GM19240 (cell line): ENCODE data around the gene TLE5.
"Not testable (repeated sequence)": the region's sequence is repeated elsewhere in the genome, so short reads cannot be mapped to it uniquely, and the experiment has no call there.

Experiments
- DNase-seq: peaks from one replicate; pipeline ENCODE4 v3.0.0; 2011; ENCODE audit warnings: low spot score; ENCODE audit not compliant: insufficient read length

TLE5 gene

GRCh38 chr19:3045885-3046697 lies 16.2 kb downstream of the TLE5 start:
- no peak for DNase-seq

DNA sequence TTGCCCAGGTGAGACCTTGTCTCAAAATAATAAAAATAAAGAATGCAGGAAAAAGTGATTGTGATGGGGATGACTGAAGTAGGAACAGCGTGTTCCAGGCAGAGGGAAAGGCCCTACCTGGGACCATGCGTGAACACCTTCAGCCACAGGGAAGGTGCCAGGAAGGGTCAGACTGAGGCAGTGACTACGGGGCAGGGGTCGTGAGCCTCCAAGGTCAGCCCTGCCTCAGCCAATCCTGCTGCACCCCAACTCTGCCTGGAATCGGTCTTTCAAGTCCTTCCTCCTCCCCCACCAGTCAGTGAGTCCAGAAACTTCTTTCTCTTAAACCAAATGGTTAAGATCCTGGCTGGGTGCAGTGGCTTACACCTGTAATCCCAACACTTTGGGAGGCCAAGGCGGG lies 17.1 kb downstream of the TLE5 start:
- DNase-seq = no peak

- DNase-seq = no peak
Observed at GRCh38 chr19:3042621-3043267, 19.6 kb downstream of the TLE5 start.

GRCh38 chr19:3041761-3042620 lies 20.3 kb downstream of the TLE5 start:
- DNase-seq = no peak

DNA sequence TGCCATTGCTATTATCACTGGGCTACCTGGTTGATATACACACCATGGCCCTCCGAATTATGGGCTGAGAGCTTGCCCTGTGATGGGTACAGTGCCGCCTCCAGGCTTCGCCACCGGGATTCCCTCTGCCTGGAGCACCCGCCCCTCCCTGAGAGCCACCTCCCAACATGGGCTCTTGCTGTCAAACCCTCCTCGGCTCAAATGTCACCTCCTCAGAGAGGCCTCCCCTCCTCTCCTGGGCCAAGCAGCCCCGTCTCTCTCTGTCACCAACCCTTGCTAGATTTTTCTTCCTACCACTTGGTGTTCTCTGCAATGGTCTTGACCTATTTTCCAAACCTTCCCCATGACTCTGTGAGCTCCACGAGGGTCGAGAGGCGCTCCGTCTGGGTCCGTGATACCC lies 21.0 kb downstream of the TLE5 start:
- DNase-seq = no peak

DNA sequence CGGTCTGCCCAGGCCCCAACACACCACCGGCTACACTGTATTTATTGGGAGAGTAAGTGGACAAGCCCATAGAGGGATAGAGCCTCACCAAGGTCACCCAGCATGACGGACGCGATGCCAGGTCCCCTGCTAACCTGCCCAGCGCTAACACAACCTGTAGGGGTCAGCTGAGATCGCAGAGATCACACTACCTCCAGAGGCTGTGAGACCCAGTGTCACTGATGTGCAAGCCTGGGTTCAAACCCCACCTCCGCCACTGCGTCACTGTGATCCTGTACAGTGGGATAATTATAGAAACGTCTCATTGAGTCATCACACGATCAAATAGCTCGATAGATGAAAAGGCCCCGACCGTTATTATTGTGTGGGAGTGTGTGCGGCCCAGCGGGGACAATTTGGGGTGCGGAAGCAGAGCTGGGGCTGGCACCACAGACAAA lies 22.6 kb downstream of the TLE5 start:
- no peak for DNase-seq

DNA sequence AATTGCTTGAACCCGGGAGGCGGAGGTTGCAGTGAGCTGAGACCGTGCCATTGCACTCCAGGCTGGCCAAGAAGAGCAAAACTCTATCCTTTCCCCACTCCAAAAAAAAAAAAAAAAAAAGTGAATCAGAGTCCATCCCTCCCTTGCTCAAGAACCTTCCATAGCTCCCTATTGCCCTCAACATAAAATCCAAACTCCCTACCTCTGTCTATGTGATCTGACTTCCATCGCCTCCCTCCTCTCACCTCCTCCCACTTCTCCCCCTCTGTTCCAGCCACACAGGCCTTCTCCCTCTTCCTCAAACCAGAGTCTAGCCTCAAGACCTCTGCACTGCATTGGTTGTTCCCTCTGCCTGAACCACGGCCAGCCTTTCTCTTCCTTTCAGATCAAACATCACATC lies 23.2 kb downstream of the TLE5 start:
- no peak for DNase-seq

GRCh38 chr19:3038214-3038613 lies 24.1 kb downstream of the TLE5 start:
- no peak for DNase-seq

DNA sequence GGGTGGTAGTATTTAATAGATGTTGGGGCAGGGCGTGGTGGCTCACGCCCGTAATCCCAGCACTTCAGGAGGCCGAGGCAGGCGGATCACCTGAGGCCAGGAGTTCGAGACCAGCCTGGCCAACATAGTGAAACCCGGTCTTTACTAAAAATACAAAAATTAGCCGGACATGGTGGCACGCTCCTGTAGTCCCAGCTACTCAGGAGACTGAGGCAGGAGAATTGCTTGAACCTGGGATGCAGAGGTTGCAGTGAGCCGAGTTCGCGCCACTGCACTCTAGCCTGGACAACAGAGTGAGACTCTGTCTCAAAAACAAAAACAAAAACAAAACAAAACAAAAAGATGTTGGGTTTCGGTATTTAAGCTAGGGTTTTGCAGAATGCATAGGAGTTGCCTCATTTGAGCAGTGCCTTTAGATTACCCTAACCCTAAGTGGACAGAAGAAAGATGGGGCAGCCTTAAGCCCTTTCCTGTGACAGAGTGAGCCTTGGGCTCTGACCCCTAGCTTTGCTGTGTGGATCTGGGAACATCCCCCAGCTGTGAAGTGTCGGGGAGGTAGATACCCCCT lies 25.2 kb downstream of the TLE5 start:
- DNase-seq = not testable (repeated sequence)

- DNase-seq = peak; percentile 75
Observed at GRCh38 chr19:3036119-3036976, 25.9 kb downstream of the TLE5 start.

DNA sequence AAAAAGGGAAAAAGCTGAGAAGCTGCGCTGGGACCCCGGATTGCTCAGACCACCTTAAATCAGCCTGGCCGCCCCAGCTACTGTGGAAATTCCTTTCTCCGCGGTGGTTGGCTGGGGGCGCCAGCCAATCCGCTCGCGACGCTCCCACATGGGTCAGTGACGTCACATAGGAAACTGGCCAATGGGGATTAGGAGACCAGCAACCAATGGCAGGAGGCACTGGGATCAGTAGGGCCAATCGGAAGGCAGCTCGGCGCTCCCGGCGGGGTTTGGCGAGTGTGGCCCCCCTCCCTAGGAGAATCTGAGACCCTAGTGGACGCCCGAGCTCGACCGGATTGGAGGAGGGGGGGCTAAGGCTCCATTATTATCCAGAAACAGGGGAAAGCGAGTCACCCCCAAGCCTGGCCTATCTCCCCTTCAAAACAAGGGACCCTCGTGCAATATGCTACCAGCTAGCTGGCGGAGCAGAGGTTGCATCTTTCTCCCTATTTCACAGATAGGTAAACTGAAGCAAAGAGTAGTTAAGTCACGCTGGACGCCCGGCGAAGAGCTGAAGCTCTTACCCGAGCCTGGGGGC lies 26.7 kb downstream of the TLE5 start:
- DNase-seq = peak; percentile 100

- no peak for DNase-seq
Observed at GRCh38 chr19:3034656-3035541, 27.4 kb downstream of the TLE5 start.

DNA sequence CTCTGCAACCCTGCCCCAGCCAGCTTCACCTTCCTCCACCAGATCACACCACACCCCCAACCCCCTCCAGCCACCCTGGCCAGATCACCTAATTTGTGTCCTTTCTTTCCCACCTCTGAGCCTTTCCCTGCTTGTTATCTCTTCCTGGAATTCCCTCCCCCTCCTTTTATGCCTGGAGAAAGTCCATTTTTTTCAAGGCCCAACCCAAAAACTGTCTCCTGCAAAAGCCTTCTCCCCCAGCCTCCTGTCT lies 28.0 kb downstream of the TLE5 start:
- DNase-seq = no peak

DNA sequence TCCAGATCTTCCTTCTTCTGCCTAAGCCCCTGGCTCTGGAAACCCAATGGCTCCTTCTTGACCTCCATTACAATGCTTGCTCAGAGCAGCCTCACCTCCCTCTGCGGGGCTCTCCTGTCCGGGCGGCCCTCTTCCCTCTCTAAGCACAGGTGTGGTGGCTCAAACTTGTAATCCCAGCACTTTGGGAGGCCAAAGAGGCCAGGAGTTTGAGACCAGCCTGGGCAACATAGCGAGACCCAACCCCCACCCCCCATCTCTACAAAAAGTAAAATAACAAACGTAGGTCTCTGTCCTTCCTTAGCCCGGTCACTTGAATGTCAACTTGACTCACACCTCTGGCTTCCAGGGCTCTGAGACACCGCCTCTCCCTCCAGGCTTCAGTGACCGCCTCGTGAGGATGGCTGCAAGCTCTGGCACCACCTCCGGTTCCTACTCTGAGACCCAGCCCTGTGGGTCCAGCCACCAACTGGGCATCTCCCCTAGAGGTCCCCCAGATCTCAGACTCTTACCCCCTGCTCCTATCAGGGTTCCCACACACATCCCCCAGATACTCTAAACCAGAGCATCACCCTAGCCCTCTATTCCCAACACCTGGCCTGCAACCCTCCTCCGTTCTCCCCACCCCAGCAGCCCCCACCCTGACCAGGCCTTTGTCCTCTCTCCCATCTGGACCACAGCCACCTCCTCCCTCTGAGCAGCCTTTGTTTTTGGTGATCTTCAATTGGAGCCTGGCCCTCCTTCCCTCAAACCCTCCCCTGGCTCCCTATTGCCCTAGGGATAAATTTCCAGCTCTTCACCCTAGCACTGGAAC lies 28.5 kb downstream of the TLE5 start:
- no peak for DNase-seq

DNA sequence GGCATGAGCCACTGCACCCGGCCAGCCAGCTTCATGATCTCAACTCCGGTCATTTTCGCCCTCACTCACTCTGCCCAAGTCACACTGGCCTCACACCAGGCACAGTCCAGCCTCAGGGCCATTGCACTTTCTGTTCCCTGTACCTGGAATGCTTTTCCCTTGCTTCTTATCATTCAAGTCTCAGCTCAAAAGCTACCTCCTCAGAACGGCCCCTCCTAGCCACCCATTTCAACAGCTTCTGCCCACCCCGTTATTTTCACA lies 30.8 kb downstream of the TLE5 start:
- no peak for DNase-seq

- no peak for DNase-seq
Observed at GRCh38 chr19:3029065-3029923, 33.0 kb downstream of the TLE5 start, which contains the start of gene TLE2. TSS of gene TLE2 (minus strand) at chr19:3029280. CDS start at chr19:3028904, 376 bp downstream.

- no peak for DNase-seq
Observed at GRCh38 chr19:3028305-3029064, 33.8 kb downstream of the TLE5 start.
